HTR-8/SVneo (cell line): ENCODE measurements around the gene CTNNA2.

Source experiments
- DNase-seq: peaks from one replicate; pipeline ENCODE4 v3.0.0; 2011; ENCODE audit warnings: low spot score, mixed read lengths; ENCODE audit not compliant: insufficient read length
- FAIRE-seq: peaks from 2 replicates; lab custom pipeline; 2011; peaks lifted over from hg19 to GRCh38; lab: Jason Lieb, UNC

The CTNNA2 gene

GRCh38 chr2:80222644-80223043, 709.8 kb downstream of the CTNNA2 start:
- DNase-seq (no peak), FAIRE-seq (no peak)

- DNase-seq, result no peak
Observed at GRCh38 chr2:80231421-80231820, 718.6 kb downstream of the CTNNA2 start.

GRCh38 chr2:80233333-80233732, 720.5 kb downstream of the CTNNA2 start:
- DNase-seq (no peak), FAIRE-seq (no peak)

More at GRCh38 chr2:80231421-80231820, 718.6 kb downstream of the CTNNA2 start:
- no peak for FAIRE-seq

DNA sequence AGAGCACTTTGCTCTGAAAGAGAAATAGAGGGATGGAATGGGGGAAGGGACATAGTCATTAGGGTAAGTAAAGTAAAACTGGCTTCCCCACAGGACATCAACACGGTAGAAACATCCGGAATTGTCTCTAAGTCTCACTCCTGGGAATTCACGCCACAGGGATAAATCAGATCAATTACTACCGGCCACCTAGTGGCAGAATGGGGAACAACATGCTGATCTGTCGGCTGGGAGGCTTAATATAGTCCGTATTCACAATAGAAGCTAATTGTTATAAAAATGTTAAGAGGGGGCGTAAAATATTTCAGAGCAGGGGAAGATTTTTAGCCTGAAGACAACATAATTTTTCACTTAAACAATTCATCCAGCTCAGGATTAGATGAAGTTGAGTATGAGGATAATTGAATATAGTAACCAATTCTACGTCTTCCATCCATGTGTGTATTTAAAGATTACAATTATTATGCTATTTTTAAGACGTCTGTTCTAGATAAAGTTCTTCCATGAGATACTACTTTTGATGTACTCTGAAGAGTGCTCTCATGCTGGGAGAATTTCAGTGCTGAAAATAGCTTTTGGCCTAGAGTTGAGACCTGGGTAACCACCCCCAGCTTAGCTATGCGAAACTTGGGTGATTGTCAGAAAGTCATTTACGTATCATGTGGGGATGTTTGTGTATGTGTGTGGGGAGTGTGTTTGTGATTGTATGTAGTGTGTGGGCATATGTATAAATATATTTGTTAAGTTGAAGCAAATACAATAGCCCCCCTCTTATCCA, 726.0 kb downstream of the CTNNA2 start:
- DNase-seq (no peak), FAIRE-seq (no peak)

- FAIRE-seq, result no peak
- DNase-seq, result no peak
Observed at GRCh38 chr2:80242355-80242910, 729.6 kb downstream of the CTNNA2 start.

- DNase-seq (no peak), FAIRE-seq (no peak)
Observed at GRCh38 chr2:80244905-80245584, 732.2 kb downstream of the CTNNA2 start.

- DNase-seq (no peak), FAIRE-seq (no peak)
Observed at GRCh38 chr2:80246534-80246933, 733.7 kb downstream of the CTNNA2 start.

GRCh38 chr2:80247339-80247738, 734.5 kb downstream of the CTNNA2 start:
- FAIRE-seq (no peak), DNase-seq (no peak)

- FAIRE-seq, result no peak
- no peak for DNase-seq
Observed at GRCh38 chr2:80248146-80248545, 735.3 kb downstream of the CTNNA2 start.

GRCh38 chr2:80252294-80252986, 739.6 kb downstream of the CTNNA2 start:
- no peak for FAIRE-seq

DNA sequence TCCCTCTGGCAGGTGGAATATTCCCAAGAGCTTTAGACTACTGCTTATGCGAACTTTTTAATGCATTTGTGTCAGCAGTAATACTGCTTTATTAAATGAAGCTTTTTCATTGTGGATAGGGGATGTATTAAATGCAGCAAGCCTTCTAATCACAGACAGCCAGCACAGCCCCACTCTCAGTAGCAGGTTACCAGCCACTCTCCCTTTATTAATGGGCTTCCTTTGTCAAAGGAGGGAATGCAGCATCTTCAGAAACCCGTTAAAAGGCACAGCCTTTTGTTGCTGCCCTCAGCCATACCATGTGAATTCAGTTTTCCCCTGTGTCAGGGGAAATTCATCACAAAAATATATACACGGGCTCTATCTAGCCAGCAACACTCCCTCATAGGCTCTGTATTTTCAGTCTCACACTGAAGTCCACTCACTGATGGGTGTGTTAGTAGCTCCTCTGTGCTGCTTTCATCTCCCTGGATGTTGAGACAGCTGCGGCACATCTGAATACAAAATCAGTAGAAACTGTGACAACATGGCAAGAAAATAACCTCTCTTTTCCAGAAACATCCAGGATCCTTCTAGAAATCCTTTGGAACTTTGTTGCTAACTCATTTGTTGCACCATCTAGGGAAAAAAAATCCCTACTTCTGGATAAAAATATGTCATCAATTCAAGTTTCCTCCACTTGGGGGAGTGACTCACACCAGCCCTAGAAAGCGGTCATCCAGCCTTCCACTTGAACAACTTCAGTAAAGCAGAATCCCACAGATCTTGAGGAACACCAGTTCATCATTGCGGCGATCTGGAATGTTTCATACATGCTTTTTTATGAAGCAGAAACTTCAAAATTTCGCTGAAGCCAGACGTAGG, 743.3 kb downstream of the CTNNA2 start:
- FAIRE-seq, result no peak

More at GRCh38 chr2:80252294-80252986, 739.6 kb downstream of the CTNNA2 start:
- DNase-seq, result no peak

GRCh38 chr2:80256782-80257167, 743.9 kb downstream of the CTNNA2 start:
- DNase-seq (no peak), FAIRE-seq (no peak)

More for the DNA sequence above, 743.3 kb downstream of the CTNNA2 start:
- DNase-seq, result no peak

DNA sequence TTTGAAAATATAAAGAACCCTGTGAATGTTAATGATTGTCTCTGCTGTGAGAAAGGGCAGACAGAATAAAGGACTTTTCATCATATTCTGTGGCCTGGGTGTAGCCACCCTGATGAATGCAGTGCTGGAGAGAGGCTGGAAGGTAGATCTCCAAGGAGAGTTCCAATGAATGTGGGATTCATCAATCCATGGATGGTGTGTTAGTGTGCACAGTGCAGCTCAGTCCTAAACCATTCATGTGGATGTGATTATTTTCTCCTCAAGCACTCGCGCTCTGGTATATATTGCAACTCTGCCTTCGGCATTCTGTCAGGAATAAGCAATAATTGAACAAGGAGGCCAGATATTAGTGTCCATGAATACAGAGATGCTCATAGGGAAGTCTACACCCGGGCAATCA, 744.6 kb downstream of the CTNNA2 start:
- FAIRE-seq, result no peak
- DNase-seq, result no peak

- FAIRE-seq, result no peak
- DNase-seq, result no peak
Observed at GRCh38 chr2:80258341-80258740, 745.5 kb downstream of the CTNNA2 start.

- DNase-seq (no peak), FAIRE-seq (no peak)
Observed at GRCh38 chr2:80258793-80259192, 745.9 kb downstream of the CTNNA2 start.

- FAIRE-seq (no peak), DNase-seq (no peak)
Observed at GRCh38 chr2:80259292-80259691, 746.4 kb downstream of the CTNNA2 start.

DNA sequence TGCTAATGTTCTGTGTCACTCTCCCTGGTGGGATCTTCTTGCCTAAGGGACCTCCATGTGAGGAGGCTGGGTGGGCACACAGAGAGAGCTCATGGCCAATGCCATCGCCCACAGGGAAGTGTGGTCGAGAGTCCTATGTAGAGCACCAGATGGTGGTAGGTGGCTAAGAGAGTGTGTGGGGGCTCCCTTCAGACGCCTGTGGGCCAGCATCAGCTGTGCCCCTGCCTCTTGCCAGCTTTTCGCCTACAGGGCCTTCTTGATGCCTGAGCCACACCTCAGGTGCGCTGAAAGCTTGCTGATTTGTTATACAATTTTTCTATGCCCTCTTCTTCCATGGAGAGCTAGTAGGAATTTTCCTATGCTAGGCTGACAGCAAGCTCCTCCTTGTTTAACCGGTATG, 753.4 kb downstream of the CTNNA2 start:
- FAIRE-seq, result no peak
- no peak for DNase-seq

DNA sequence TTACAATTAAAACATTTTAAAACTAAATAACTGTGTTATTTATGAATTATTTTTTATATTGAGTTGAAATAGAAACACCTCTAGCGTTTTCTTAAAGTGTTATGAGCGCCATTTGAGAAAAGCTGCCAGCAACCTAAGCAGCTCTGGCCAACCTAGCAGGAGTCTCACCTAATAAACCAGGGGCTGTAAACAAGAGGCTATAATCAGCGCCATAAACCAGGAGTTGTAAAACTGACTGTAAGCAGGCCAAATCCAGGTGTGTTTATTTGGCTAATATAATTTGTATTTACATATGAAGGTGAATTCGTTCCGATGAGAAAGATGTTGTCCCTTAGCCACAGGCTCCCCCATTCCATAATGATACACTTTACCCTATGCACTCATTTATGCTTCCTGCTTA, 757.0 kb downstream of the CTNNA2 start:
- FAIRE-seq (no peak), DNase-seq (no peak)

- FAIRE-seq (no peak), DNase-seq (no peak)
Observed at GRCh38 chr2:80280598-80280997, 767.7 kb downstream of the CTNNA2 start.

GRCh38 chr2:80281049-80281448, 768.2 kb downstream of the CTNNA2 start:
- FAIRE-seq, result no peak
- DNase-seq, result no peak
